ENCODE measurements around the gene JMJD7.
A peak's percentile ranks its signal among the peaks of the same experiment; 100 is the strongest.

JMJD7 gene

DNA sequence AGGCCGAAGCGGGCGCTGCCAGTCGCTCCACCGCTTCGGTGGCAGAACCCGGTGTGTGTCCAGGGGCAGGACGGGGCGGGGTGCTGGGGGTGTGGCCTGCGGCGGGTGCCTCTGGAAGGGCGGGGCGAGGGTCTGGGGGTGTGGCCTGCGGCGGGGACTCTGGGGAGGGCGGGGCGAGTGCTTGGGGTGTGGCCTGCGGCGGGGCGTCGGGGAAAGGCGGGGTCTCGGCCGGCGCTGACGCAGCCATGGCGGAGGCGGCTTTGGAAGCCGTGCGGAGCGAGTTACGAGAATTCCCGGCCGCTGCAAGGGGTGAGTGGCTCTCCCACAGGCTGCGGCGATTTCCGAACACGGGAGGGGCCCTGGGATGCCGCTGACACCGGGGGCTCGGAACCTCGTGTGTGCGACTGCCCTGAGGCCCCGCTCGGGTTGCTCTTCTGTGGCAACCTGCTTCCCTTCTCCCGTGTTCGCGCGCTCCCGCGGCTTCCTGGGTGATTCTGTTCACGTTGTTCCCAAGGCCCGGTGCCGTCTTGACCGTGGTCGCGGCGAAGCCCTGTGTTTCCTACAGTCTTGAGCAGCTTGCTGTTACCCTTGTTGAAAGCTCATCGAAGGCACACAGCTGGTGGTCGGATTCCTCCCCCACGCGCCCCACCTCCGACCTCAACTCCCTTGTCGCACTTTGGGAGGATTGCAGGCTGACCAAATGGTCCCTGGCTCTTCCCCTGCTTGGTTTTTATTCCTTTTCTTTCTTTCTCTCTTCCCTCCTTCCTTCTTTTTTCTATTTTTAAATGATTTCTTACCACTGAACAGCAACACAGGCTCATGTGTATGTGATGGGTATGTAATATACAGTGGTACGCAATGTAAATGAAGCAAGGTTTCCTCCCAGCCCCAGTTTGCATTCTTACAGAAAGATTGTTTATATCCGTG is at the start of gene JMJD7:
TSS of gene JMJD7 (plus strand) at position 213 of the 927 bp plus-strand sequence. CDS start at position 246, 33 bp downstream.
- Histone ChIP-seq H3K4me3 (ENCODE audit: low read length in 2 of 2) (peak within 1 kb of the TSS; percentile 73 to 92), H3K9me3 (ENCODE audit: control insufficient read depth in 2 of 2, low read length in 2 of 2) (no peaks in the 10 kb centered on the region), H3K9ac (ENCODE audit: low read length in 2 of 2) (peak within 1 kb of the TSS; percentile 91 to 93), H3K27me3 (ENCODE audit: control insufficient read depth in 1 of 2, insufficient read depth in 2 of 2, low read length in 2 of 2) (no peaks in the 10 kb centered on the region), H3K36me3 (ENCODE audit: control insufficient read depth in 2 of 2, insufficient read depth in 2 of 2, low read length in 2 of 2) (peaks cover 17 to 19% of the 10 kb centered on the region in 2 donors), H3K4me1 (ENCODE audit: control insufficient read depth, insufficient read depth, low read length) (peaks cover 18% of the 10 kb centered on the region), H3K27ac (ENCODE audit: low read length) (peak within 1 kb of the TSS; percentile 66)

DNA sequence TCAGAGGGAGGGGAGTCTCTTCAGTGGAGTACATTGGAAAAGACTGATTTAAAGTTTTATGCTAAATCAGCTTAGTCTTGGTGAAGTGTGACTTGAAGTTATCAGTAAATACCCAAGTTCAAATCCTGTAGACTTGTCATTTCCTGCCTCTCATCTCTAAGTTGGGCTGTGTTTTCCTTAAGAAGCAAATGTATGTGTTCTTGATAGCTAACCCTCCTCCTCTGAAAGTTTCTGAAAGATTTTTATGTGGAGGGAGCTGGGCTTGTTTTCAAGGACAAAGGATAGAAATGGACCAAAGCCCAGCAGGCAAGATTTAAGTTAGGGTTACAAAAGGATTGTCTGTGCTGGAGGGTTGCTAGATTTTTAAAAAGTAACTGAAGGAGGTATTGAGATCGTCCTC is 49.4 kb upstream of the JMJD7 start:
- Histone ChIP-seq H3K27ac (ENCODE audit: low read length) (no peak overlapping the region), H3K4me3 (ENCODE audit: low read length in 2 of 2) (no peak overlapping the region), H3K9me3 (ENCODE audit: control insufficient read depth in 2 of 2, low read length in 2 of 2) (no peaks in the 10 kb centered on the region), H3K9ac (ENCODE audit: low read length in 2 of 2) (no peak overlapping the region), H3K36me3 (ENCODE audit: control insufficient read depth in 2 of 2, insufficient read depth in 2 of 2, low read length in 2 of 2) (no peaks in the 10 kb centered on the region), H3K4me1 (ENCODE audit: control insufficient read depth, insufficient read depth, low read length) (peaks cover 34% of the 10 kb centered on the region), H3K27me3 (ENCODE audit: control insufficient read depth in 1 of 2, insufficient read depth in 2 of 2, low read length in 2 of 2) (no peaks in the 10 kb centered on the region)

DNA sequence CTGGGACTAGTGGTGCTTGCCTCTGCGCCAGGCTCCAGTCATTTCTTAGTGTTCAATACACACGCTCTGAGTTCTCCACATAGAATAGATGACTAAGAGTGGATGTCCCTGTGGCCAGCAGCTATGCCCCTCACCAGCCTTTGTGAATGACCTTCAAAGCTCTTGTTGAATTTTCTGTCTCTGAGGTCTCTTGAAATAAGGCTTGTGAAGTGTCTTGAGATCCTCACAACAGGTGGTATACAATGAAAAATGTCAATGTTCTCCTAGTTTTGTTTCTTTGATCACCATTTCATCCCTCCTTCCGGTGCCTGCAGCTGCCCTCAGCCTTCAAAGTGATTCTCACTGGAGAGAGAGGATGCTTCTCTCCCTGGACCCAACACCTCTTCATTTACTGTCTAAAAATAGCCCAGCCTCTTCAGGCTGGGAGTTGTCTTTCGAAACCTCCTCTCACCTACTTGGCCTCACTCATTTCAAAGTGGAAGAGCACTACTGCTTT is 48.2 kb upstream of the JMJD7 start:
- Histone ChIP-seq H3K27ac (ENCODE audit: low read length) (peak overlapping the region; percentile 18), H3K4me1 (ENCODE audit: control insufficient read depth, insufficient read depth, low read length) (peaks cover 27% of the 10 kb centered on the region), H3K4me3 (ENCODE audit: low read length in 2 of 2) (peak overlapping the region in 1 of 2 donors; percentile 17), H3K9me3 (ENCODE audit: control insufficient read depth in 2 of 2, low read length in 2 of 2) (no peaks in the 10 kb centered on the region), H3K9ac (ENCODE audit: low read length in 2 of 2) (no peak overlapping the region), H3K27me3 (ENCODE audit: control insufficient read depth in 1 of 2, insufficient read depth in 2 of 2, low read length in 2 of 2) (no peaks in the 10 kb centered on the region), H3K36me3 (ENCODE audit: control insufficient read depth in 2 of 2, insufficient read depth in 2 of 2, low read length in 2 of 2) (no peaks in the 10 kb centered on the region)

DNA sequence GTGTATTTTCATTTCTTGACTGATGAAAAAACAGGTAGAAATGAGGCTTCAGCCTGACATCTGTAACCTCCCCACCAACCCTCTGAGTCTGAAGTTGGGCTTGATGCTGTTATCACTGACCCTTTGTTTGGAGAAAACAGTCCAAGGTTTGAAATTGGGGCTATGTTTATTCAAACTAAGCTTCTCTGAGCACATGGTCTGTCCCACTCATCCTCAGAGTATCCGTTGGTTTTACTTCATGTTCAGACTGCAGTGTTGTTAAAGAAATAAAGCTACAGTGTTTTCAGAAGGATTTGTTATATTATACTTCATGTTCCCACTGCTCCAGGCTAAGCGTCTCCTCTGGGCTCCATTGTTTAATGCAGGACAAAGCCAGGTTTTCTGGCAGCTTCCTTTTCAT is 47.6 kb upstream of the JMJD7 start:
- Histone ChIP-seq H3K4me1 (ENCODE audit: control insufficient read depth, insufficient read depth, low read length) (peaks cover 25% of the 10 kb centered on the region), H3K9ac (ENCODE audit: low read length in 2 of 2) (no peak overlapping the region), H3K27ac (ENCODE audit: low read length) (peak overlapping the region; percentile 18), H3K36me3 (ENCODE audit: control insufficient read depth in 2 of 2, insufficient read depth in 2 of 2, low read length in 2 of 2) (no peaks in the 10 kb centered on the region), H3K27me3 (ENCODE audit: control insufficient read depth in 1 of 2, insufficient read depth in 2 of 2, low read length in 2 of 2) (no peaks in the 10 kb centered on the region), H3K9me3 (ENCODE audit: control insufficient read depth in 2 of 2, low read length in 2 of 2) (no peaks in the 10 kb centered on the region), H3K4me3 (ENCODE audit: low read length in 2 of 2) (peak overlapping the region in 1 of 2 donors; percentile 17)

DNA sequence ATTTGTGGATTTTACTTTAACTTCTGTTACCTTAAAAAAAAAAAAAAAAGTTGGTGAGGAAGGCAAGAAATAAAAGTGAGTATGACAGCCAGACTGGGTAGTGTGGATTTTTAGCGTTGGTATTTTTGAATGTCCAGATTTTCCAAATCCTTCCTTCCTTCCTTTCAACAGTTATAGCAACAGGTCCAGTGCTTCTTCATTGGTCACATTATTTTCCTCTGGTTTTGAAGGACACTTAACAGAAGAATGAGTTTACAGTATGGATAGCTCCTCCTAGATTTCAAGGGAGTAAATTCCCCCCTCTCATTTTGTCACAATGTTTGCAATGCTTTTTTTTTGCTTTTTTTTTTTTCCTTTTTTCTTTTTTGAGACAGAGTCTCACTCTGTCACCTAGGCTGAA is 47.2 kb upstream of the JMJD7 start:
- peaks cover 20% of the 10 kb centered on the region for H3K4me1 ChIP-seq (ENCODE audit: control insufficient read depth, insufficient read depth, low read length)
- no peaks in the 10 kb centered on the region for H3K27me3 ChIP-seq (ENCODE audit: control insufficient read depth in 1 of 2, insufficient read depth in 2 of 2, low read length in 2 of 2)

DNA sequence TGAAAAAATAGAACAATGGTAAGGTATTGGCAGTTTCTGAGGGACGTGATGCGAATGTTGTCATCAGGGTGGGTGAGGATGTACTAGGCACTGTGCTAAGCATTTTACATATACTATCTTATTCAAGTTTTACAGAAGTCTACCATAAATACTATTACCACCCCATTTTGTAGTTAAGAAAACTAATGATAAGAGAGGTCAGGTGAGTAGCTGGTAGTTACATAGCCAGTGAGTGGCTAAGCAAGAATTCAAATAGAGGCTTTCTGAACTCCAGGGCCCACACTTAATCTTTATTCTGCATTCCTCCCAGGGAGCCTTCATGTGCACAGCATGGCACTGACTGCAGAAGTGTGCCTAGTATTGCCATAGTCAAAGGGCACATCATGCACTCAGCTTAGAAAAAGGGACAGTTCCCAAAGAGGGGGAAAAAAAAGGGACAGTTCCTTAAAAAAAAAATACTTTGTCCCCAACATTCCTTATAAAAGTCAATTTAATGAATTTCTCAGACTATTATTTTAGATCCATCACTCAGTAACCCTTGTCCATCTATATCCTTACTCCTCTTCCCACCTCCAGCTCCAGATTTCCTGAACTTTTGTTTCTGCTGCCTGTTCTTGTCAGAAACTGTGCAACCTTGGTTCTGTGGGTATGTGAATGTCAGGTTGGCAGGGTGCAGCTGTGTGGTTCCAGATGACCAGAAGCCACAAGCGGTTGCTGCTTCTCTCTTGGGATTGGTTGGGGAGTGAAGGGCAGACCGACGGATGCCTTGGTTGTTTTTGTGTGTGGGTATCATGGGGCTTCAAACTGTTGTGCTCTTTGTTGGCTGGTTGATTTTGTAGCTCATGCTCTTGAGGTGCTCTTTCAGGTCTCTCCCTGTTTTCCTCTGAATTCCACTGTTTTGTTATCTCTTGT is 45.3 kb upstream of the JMJD7 start:
- no peaks in the 10 kb centered on the region for H3K27me3 ChIP-seq (ENCODE audit: control insufficient read depth in 1 of 2, insufficient read depth in 2 of 2, low read length in 2 of 2)
- H3K9me3 ChIP-seq (ENCODE audit: control insufficient read depth in 2 of 2, low read length in 2 of 2): no peaks in the 10 kb centered on the region
- no peak overlapping the region for H3K4me3 ChIP-seq (ENCODE audit: low read length in 2 of 2)
- H3K4me1 ChIP-seq (ENCODE audit: control insufficient read depth, insufficient read depth, low read length): peaks cover 12% of the 10 kb centered on the region
- H3K27ac ChIP-seq (ENCODE audit: low read length): no peak overlapping the region
- no peak overlapping the region for H3K9ac ChIP-seq (ENCODE audit: low read length in 2 of 2)
- no peaks in the 10 kb centered on the region for H3K36me3 ChIP-seq (ENCODE audit: control insufficient read depth in 2 of 2, insufficient read depth in 2 of 2, low read length in 2 of 2)

More for the DNA sequence above, 47.2 kb upstream of the JMJD7 start:
- no peaks in the 10 kb centered on the region for H3K36me3 ChIP-seq (ENCODE audit: control insufficient read depth in 2 of 2, insufficient read depth in 2 of 2, low read length in 2 of 2)
- no peak overlapping the region for H3K9ac ChIP-seq (ENCODE audit: low read length in 2 of 2)
- H3K4me3 ChIP-seq (ENCODE audit: low read length in 2 of 2): peak overlapping the region in 1 of 2 donors; percentile 17
- H3K9me3 ChIP-seq (ENCODE audit: control insufficient read depth in 2 of 2, low read length in 2 of 2): no peaks in the 10 kb centered on the region
- no peak overlapping the region for H3K27ac ChIP-seq (ENCODE audit: low read length)

DNA sequence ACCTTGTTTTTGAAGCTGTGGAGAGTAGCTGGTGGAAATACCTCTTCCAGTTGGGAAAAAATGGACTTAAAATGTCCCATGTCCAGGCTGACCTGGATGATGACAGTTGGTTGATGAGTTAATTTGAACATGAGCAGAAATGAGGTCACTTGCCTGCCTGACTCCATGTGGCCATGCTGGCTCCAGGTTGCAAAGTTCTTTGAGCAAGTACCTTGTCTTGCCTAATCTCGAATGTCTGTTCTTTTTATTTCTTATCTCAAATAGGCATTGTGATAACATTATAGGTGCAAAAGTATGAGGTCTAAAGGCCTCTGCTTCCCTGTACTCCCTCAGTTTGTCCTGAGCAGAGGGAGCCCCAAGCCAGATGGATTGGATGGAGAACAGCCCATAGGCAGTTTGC is 44.6 kb upstream of the JMJD7 start:
- no peaks in the 10 kb centered on the region for H3K9me3 ChIP-seq (ENCODE audit: control insufficient read depth in 2 of 2, low read length in 2 of 2)
- H3K9ac ChIP-seq (ENCODE audit: low read length in 2 of 2): no peak overlapping the region
- H3K27me3 ChIP-seq (ENCODE audit: control insufficient read depth in 1 of 2, insufficient read depth in 2 of 2, low read length in 2 of 2): no peaks in the 10 kb centered on the region
- peaks cover 12% of the 10 kb centered on the region for H3K4me1 ChIP-seq (ENCODE audit: control insufficient read depth, insufficient read depth, low read length)
- no peaks in the 10 kb centered on the region for H3K36me3 ChIP-seq (ENCODE audit: control insufficient read depth in 2 of 2, insufficient read depth in 2 of 2, low read length in 2 of 2)
- no peak overlapping the region for H3K27ac ChIP-seq (ENCODE audit: low read length)
- no peak overlapping the region for H3K4me3 ChIP-seq (ENCODE audit: low read length in 2 of 2)

DNA sequence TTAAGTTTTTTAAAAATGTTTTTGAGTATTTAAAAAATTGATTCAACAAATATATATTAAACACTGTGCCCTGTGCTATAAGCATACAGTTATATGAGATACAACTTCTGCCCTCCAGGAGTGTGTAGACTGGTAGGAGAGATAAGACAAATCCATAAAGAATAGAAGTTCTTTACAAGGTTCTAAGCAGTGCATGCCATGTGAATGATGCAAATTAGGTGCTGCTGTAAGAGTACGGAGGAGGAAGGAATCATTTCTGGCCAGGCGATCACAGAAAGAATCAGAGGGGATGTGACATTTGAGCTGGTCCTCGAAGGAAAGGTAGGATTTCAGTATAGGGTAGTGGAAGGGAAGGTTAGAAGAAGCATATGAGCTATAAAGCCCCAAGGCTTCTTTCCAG is 39.6 kb upstream of the JMJD7 start:
- Histone ChIP-seq H3K27me3 (ENCODE audit: control insufficient read depth in 1 of 2, insufficient read depth in 2 of 2, low read length in 2 of 2) (no peaks in the 10 kb centered on the region), H3K9me3 (ENCODE audit: control insufficient read depth in 2 of 2, low read length in 2 of 2) (no peaks in the 10 kb centered on the region), H3K4me1 (ENCODE audit: control insufficient read depth, insufficient read depth, low read length) (peaks cover 32% of the 10 kb centered on the region), H3K4me3 (ENCODE audit: low read length in 2 of 2) (no peak overlapping the region), H3K27ac (ENCODE audit: low read length) (no peak overlapping the region), H3K9ac (ENCODE audit: low read length in 2 of 2) (no peak overlapping the region), H3K36me3 (ENCODE audit: control insufficient read depth in 2 of 2, insufficient read depth in 2 of 2, low read length in 2 of 2) (no peaks in the 10 kb centered on the region)

DNA sequence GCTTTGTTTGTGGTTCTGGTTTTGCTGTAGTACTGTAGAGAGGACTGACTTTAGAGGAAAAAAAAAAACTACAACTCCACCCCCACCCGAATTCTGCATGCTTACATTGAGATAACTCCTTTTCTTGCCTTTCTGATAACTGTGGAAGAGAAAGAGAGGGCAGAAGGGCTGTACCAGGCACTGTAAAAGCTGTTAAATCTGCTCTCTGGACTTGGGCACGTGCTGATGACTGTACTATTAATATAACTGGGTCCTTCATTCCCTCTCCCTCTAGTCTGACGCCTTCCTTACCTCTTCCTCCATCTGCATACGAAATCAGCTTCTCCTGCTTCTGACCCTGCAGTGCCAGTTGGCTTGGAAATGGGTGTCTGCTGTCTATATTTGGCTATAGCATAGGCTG is 38.7 kb upstream of the JMJD7 start:
- Histone ChIP-seq H3K4me1 (ENCODE audit: control insufficient read depth, insufficient read depth, low read length) (peaks cover 32% of the 10 kb centered on the region), H3K9ac (ENCODE audit: low read length in 2 of 2) (no peak overlapping the region), H3K27me3 (ENCODE audit: control insufficient read depth in 1 of 2, insufficient read depth in 2 of 2, low read length in 2 of 2) (no peaks in the 10 kb centered on the region), H3K4me3 (ENCODE audit: low read length in 2 of 2) (no peak overlapping the region), H3K36me3 (ENCODE audit: control insufficient read depth in 2 of 2, insufficient read depth in 2 of 2, low read length in 2 of 2) (no peaks in the 10 kb centered on the region), H3K27ac (ENCODE audit: low read length) (no peak overlapping the region), H3K9me3 (ENCODE audit: control insufficient read depth in 2 of 2, low read length in 2 of 2) (no peaks in the 10 kb centered on the region)

DNA sequence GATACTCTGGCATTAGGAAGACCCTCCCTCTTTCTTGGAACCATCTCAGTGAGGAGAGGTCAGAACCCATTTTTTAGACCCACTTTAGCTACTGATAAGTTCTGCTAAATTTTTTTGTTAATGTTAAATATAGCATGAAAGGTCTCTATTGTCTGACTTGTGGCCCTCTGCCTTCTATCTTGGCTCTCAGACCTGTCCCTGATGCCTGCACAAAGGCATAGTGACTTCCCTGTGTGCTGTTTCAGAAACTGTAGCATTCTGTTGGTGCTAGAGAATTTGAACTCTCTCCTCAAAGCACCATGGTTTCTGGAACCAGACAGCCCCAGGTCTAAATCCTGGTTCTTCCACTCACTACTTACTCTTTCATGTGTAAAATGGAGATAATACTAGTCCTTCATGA is 38.2 kb upstream of the JMJD7 start:
- Histone ChIP-seq H3K9ac (ENCODE audit: low read length in 2 of 2) (no peak overlapping the region), H3K36me3 (ENCODE audit: control insufficient read depth in 2 of 2, insufficient read depth in 2 of 2, low read length in 2 of 2) (no peaks in the 10 kb centered on the region), H3K4me3 (ENCODE audit: low read length in 2 of 2) (no peak overlapping the region), H3K9me3 (ENCODE audit: control insufficient read depth in 2 of 2, low read length in 2 of 2) (no peaks in the 10 kb centered on the region), H3K4me1 (ENCODE audit: control insufficient read depth, insufficient read depth, low read length) (peaks cover 32% of the 10 kb centered on the region), H3K27ac (ENCODE audit: low read length) (no peak overlapping the region), H3K27me3 (ENCODE audit: control insufficient read depth in 1 of 2, insufficient read depth in 2 of 2, low read length in 2 of 2) (no peaks in the 10 kb centered on the region)
